NCI-H2171 (cell line): Measurements from ENCODE around the gene ZNF385B.

Source experiments
- DNase-seq: peaks from one replicate; lab custom pipeline; 2025; lab: John Stamatoyannopoulos, UW

Gene ZNF385B

GRCh38 chr2:179438654-179439053, 422.8 kb downstream of the ZNF385B start:
- no peak for DNase-seq

GRCh38 chr2:179437430-179437829, 424.0 kb downstream of the ZNF385B start:
- DNase-seq, result no peak

- DNase-seq, result no peak
These were observed 425.8 kb downstream of the ZNF385B start for GRCh38 chr2:179435566-179435965.

- no peak for DNase-seq
These were observed 426.4 kb downstream of the ZNF385B start for GRCh38 chr2:179435000-179435399.

- DNase-seq, result no peak
These were observed 427.1 kb downstream of the ZNF385B start for GRCh38 chr2:179434357-179434756.

- DNase-seq, result no peak
These were observed 428.7 kb downstream of the ZNF385B start for GRCh38 chr2:179432751-179433150.

- no peak for DNase-seq
These were observed 431.8 kb downstream of the ZNF385B start for GRCh38 chr2:179429597-179429996.

GRCh38 chr2:179429060-179429471, 432.3 kb downstream of the ZNF385B start:
- DNase-seq, result no peak

- DNase-seq, result no peak
These were observed 432.8 kb downstream of the ZNF385B start for GRCh38 chr2:179428649-179429048.

- DNase-seq, result no peak
These were observed 434.3 kb downstream of the ZNF385B start for GRCh38 chr2:179427065-179427464.

GRCh38 chr2:179424571-179424970, 436.8 kb downstream of the ZNF385B start:
- no peak for DNase-seq

- peak; percentile 36 for DNase-seq
These were observed 439.3 kb downstream of the ZNF385B start for GRCh38 chr2:179422037-179422643.

GRCh38 chr2:179417436-179417949, 443.9 kb downstream of the ZNF385B start:
- no peak for DNase-seq

GRCh38 chr2:179412112-179412511, 449.3 kb downstream of the ZNF385B start:
- no peak for DNase-seq

GRCh38 chr2:179410552-179411356, 450.7 kb downstream of the ZNF385B start:
- DNase-seq, result peak; percentile 71

GRCh38 chr2:179403624-179404023, 457.8 kb downstream of the ZNF385B start:
- DNase-seq, result no peak

- DNase-seq, result no peak
These were observed 467.9 kb downstream of the ZNF385B start for GRCh38 chr2:179393481-179393880.
